ENCODE data around the gene MED4.

DNA sequence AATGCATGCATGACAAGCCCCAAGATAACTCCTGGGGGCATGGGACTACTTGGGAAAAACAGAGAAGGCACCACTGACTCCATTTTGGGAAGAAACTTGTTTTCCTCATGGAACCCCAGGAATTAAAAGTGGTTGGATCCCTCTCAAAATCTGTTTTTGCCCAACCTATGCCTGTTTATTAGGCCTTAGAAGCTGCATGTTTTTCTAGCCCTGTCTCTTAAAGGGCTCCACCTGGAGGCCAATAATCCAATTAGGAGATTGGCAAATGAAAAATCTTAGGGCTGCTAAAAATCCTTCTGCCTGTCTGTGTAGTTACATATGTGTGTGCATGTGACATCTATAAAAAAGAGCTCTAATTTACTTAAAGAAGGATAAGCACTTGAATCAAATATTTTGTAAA lies 26.9 kb downstream of the MED4 start:
- no peak for TF ChIP-seq POLR2A (IDR thresholded peaks at IDR 0.05)
- TF ChIP-seq, protein P1, sequence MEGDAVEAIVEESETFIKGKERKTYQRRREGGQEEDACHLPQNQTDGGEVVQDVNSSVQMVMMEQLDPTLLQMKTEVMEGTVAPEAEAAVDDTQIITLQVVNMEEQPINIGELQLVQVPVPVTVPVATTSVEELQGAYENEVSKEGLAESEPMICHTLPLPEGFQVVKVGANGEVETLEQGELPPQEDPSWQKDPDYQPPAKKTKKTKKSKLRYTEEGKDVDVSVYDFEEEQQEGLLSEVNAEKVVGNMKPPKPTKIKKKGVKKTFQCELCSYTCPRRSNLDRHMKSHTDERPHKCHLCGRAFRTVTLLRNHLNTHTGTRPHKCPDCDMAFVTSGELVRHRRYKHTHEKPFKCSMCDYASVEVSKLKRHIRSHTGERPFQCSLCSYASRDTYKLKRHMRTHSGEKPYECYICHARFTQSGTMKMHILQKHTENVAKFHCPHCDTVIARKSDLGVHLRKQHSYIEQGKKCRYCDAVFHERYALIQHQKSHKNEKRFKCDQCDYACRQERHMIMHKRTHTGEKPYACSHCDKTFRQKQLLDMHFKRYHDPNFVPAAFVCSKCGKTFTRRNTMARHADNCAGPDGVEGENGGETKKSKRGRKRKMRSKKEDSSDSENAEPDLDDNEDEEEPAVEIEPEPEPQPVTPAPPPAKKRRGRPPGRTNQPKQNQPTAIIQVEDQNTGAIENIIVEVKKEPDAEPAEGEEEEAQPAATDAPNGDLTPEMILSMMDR (IDR thresholded peaks at IDR 0.05): no peak

Measured in breast epithelium (tissue), 3 donors.